ENCODE measurements around the gene DHTKD1.

- TF ChIP-seq, protein P1, sequence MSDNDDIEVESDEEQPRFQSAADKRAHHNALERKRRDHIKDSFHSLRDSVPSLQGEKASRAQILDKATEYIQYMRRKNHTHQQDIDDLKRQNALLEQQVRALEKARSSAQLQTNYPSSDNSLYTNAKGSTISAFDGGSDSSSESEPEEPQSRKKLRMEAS (IDR thresholded peaks at IDR 0.05): peak; percentile 92
- no peak; the same call in none of the 2 replicates for TF ChIP-seq TAF1 (IDR thresholded peaks at IDR 0.05; ENCODE audit: low read depth)
- TF ChIP-seq ZBTB7A (IDR thresholded peaks at IDR 0.05; ENCODE audit: low read depth): no peak
Measured at GRCh38 chr10:12042797-12043651, 25.7 kb upstream of the DHTKD1 start, which contains the start of gene UPF2.
